NB4 (cell line): Measurements from ENCODE around the gene XKR8.
A peak's percentile ranks its signal among the peaks of the same experiment; 100 is the strongest.

Experiments used
- CTCF ChIP-seq: IDR thresholded peaks from one replicate; pipeline ENCODE4 v1.5.1; 2012; ENCODE audit warnings: low read depth, low read length
- MAX ChIP-seq: IDR thresholded peaks from 2 replicates; pipeline ENCODE4 v1.6.1; 2011; ENCODE audit warnings: low read depth, low read length
- MYC ChIP-seq: IDR thresholded peaks from 2 replicates; pipeline ENCODE4 v1.6.1; 2011; ENCODE audit warnings: low read depth, low read length
- POLR2A ChIP-seq: IDR thresholded peaks from 2 replicates; pipeline ENCODE4 v1.6.1; 2011; ENCODE audit warnings: mild to moderate bottlenecking; ENCODE audit not compliant: insufficient read length; ENCODE audit errors: extremely low read depth

GRCh38 chr1:27959792-27960603 is at the start of gene XKR8:
- TF ChIP-seq CTCF, result peak; percentile 4
- peak; percentile 17 for TF ChIP-seq POLR2A
- no peak for TF ChIP-seq MYC
- TF ChIP-seq MAX, result no peak
